T-cell (primary cell): ENCODE results near the gene TTC7B. TPM values are rescaled to one million over a fixed set of nuclear protein-coding genes. Genes with fewer than 3 reads are reported as not detected.

ENCODE experiments used
- ATAC-seq, 4 experiments: fragments of 200-7000 bp in 3 of 4; fragments of 150-1000 bp in 1 of 4; cut with Tn5 transposase; replicated peaks in 1 of 4; 1 replicate in 3 of 4; 2 replicates in 1 of 4; pipeline ENCODE4 v1.10.0; 2021; ENCODE audit warnings: moderate library complexity in 3 of 4, mild to moderate bottlenecking in 2 of 4, moderate number of reproducible peaks in 1 of 4
- CTCF ChIA-PET, 2 donors: fragments of 300-600 bp; sonication (Branson Sonifier 250); formaldehyde crosslinking; loops; one replicate each; lab custom pipeline; 2022; ENCODE audit warnings: antibody characterized with exemption in 2 of 2; lab: Charles Lee
- POLR2A ChIA-PET, 2 donors: fragments of 300-600 bp; sonication (Branson Sonifier 250); formaldehyde crosslinking; loops; one replicate each; lab custom pipeline; 2022; ENCODE audit warnings: antibody characterized with exemption in 2 of 2; lab: Charles Lee
- DNase-seq, 35 experiments: peaks; one replicate each; pipeline versions ENCODE4 v3.0.0 to v3.0.0-alpha.2; 2013 to 2023
- H3K27ac ChIP-seq: one replicate; pipeline ENCODE4 v1.5.1; 2013; ENCODE audit warnings: low read length
- H3K27me3 ChIP-seq, 2 experiments: replicated peaks in 1 of 2; 1 replicate in 1 of 2; 2 replicates in 1 of 2; pipeline versions ENCODE4 v1.6.1 to v1.7.0; 2013; ENCODE audit warnings: low read length in 1 of 2, mixed read lengths in 1 of 2; ENCODE audit not compliant: control insufficient read depth in 2 of 2, insufficient read depth in 2 of 2; ENCODE audit errors: extremely low read depth in 1 of 2
- H3K36me3 ChIP-seq, 2 donors: 1 replicate in 1 of 2; 2 replicates in 1 of 2; pipeline versions ENCODE4 v1.6.1 to v1.7.0; 2013; ENCODE audit warnings: low read length in 1 of 2; ENCODE audit not compliant: control insufficient read depth in 2 of 2, insufficient read depth in 1 of 2; ENCODE audit errors: extremely low read depth in 1 of 2
- H3K4me1 ChIP-seq, 2 experiments: 1 replicate in 1 of 2; 2 replicates in 1 of 2; pipeline versions ENCODE4 v1.6.1 to v1.7.0; 2013; ENCODE audit warnings: low read length in 2 of 2, mixed read lengths in 1 of 2; ENCODE audit not compliant: insufficient read depth in 2 of 2, control insufficient read depth in 1 of 2; ENCODE audit errors: extremely low read depth in 1 of 2
- H3K4me3 ChIP-seq, 2 donors: 1 replicate in 1 of 2; 2 replicates in 1 of 2; pipeline versions ENCODE4 v1.5.1 to v1.7.0; 2013; ENCODE audit warnings: mild to moderate bottlenecking in 2 of 2, low read length in 1 of 2, moderate library complexity in 1 of 2; ENCODE audit not compliant: control insufficient read depth in 1 of 2; ENCODE audit errors: extremely low read depth in 1 of 2
- H3K9me3 ChIP-seq: 2 replicates; pipeline ENCODE4 v1.7.0; 2013
- H3K27ac Mint-ChIP-seq, 2 donors: one replicate each; pipeline ENCODE4 v1.8.0; 2020 to 2021; ENCODE audit warnings: mild to moderate bottlenecking in 2 of 2, mixed read lengths in 2 of 2
- H3K27me3 Mint-ChIP-seq, 2 donors: one replicate each; pipeline ENCODE4 v1.8.0; 2021 to 2022; ENCODE audit warnings: mixed read lengths in 2 of 2
- H3K36me3 Mint-ChIP-seq: one replicate; pipeline ENCODE4 v1.8.0; 2021; ENCODE audit warnings: mixed read lengths
- H3K4me1 Mint-ChIP-seq, 3 donors: one replicate each; pipeline ENCODE4 v1.8.0; 2020 to 2022; ENCODE audit warnings: mixed read lengths in 3 of 3, mild to moderate bottlenecking in 1 of 3
- H3K4me3 Mint-ChIP-seq, 3 donors: one replicate each; pipeline ENCODE4 v1.8.0; 2020 to 2022; ENCODE audit warnings: mild to moderate bottlenecking in 3 of 3, mixed read lengths in 3 of 3, moderate library complexity in 3 of 3
- H3K9me3 Mint-ChIP-seq, 3 donors: one replicate each; pipeline ENCODE4 v1.8.0; 2020 to 2022; ENCODE audit warnings: mixed read lengths in 3 of 3
- WGBS: methylation state at CpG from one replicate; pipeline ENCODE4 v1.1.5; 2013; ENCODE audit warnings: missing lambda C conversion rate; ENCODE audit not compliant: insufficient coverage; 5-methylcytosine and 5-hydroxymethylcytosine counted together
- total RNA-seq, 35 experiments: library from RNA in 6 of 35; stranded (reverse) in 6 of 35; fragments of 120-200 nt in 1 of 35; gene quantifications; one replicate each; pipeline versions ENCODE4 v1.2.1 to v1.2.4 and lab custom pipeline; 2013 to 2026

Gene TTC7B
- total RNA-seq, 5 donors from 2014 or later (not counting 1 experiment from before 2014, with no cell fraction given) = 1.5 to 2.6 (median 1.7) TPM

- Histone ChIP-seq H3K27me3 (no peaks in the 10 kb centered on the region), H3K4me3 (no peak overlapping the region), H3K9me3 (no peaks in the 10 kb centered on the region), H3K27ac (no peak overlapping the region), H3K36me3 (no peaks in the 10 kb centered on the region), H3K4me1 (no peaks in the 10 kb centered on the region)
- H3K27ac Mint-ChIP-seq = no peak overlapping the region
- H3K4me1 Mint-ChIP-seq = no peaks in the 10 kb centered on the region
- H3K9me3 Mint-ChIP-seq = no peaks in the 10 kb centered on the region
- no peaks in the 10 kb centered on the region for H3K36me3 Mint-ChIP-seq
- peaks cover 0 to 5% of the 10 kb centered on the region in 2 donors for H3K27me3 Mint-ChIP-seq
- no peak overlapping the region for H3K4me3 Mint-ChIP-seq
- DNase-seq (no peak), ATAC-seq (no peak)
- POLR2A ChIA-PET = no interaction called here
- 94% methylated on average over 4 of the region's 4 CpGs for WGBS
- CTCF ChIA-PET = no interaction called here
These were observed 100.2 kb downstream of the TTC7B start for GRCh38 chr14:90715993-90716392.

GRCh38 chr14:90715495-90715894 is 100.7 kb downstream of the TTC7B start:
- Mint-ChIP-seq H3K9me3 (no peaks in the 10 kb centered on the region), H3K27ac (no peak overlapping the region), H3K4me3 (no peak overlapping the region), H3K4me1 (no peaks in the 10 kb centered on the region), H3K27me3 (peaks cover 0 to 5% of the 10 kb centered on the region in 2 donors), H3K36me3 (no peaks in the 10 kb centered on the region)
- Histone ChIP-seq H3K27ac (no peak overlapping the region), H3K27me3 (no peaks in the 10 kb centered on the region), H3K4me3 (no peak overlapping the region), H3K9me3 (no peaks in the 10 kb centered on the region), H3K4me1 (no peaks in the 10 kb centered on the region), H3K36me3 (no peaks in the 10 kb centered on the region)
- ATAC-seq (no peak), DNase-seq (no peak)
- CTCF ChIA-PET = no interaction called here
- POLR2A ChIA-PET = no interaction called here
- WGBS = 90% methylated on average over 2 of the region's 2 CpGs

- Histone ChIP-seq H3K4me1 (no peaks in the 10 kb centered on the region), H3K9me3 (no peaks in the 10 kb centered on the region), H3K27me3 (no peaks in the 10 kb centered on the region), H3K27ac (no peak overlapping the region), H3K4me3 (no peak overlapping the region), H3K36me3 (no peaks in the 10 kb centered on the region)
- no peaks in the 10 kb centered on the region for H3K4me1 Mint-ChIP-seq
- DNase-seq (no peak), ATAC-seq (no peak)
- peaks cover 0 to 5% of the 10 kb centered on the region in 2 donors for H3K27me3 Mint-ChIP-seq
- no peaks in the 10 kb centered on the region for H3K9me3 Mint-ChIP-seq
- no peak overlapping the region for H3K27ac Mint-ChIP-seq
- no peak overlapping the region for H3K4me3 Mint-ChIP-seq
- POLR2A ChIA-PET = no interaction called here
- no peaks in the 10 kb centered on the region for H3K36me3 Mint-ChIP-seq
- WGBS = 100% methylated on average over 1 of the region's 1 CpG
- CTCF ChIA-PET = no interaction called here
These were observed 101.4 kb downstream of the TTC7B start for GRCh38 chr14:90714811-90715210.

GRCh38 chr14:90704738-90705392 is 111.4 kb downstream of the TTC7B start:
- Mint-ChIP-seq H3K4me1 (no peaks in the 10 kb centered on the region), H3K4me3 (no peak overlapping the region), H3K9me3 (no peaks in the 10 kb centered on the region), H3K27ac (no peak overlapping the region), H3K27me3 (peaks cover 2 to 4% of the 10 kb centered on the region in 2 donors), H3K36me3 (no peaks in the 10 kb centered on the region)
- DNase-seq = no peak
- H3K27me3 ChIP-seq = no peaks in the 10 kb centered on the region
- POLR2A ChIA-PET = no interaction called here
- H3K4me1 ChIP-seq = no peaks in the 10 kb centered on the region
- no peak for ATAC-seq
- CTCF ChIA-PET = no interaction called here
- no peaks in the 10 kb centered on the region for H3K36me3 ChIP-seq
- 96% methylated on average over 3 of the region's 9 CpGs for WGBS
- H3K9me3 ChIP-seq = no peaks in the 10 kb centered on the region
- no peak overlapping the region for H3K27ac ChIP-seq
- H3K4me3 ChIP-seq = no peak overlapping the region

- Histone ChIP-seq H3K27me3 (no peaks in the 10 kb centered on the region), H3K9me3 (no peaks in the 10 kb centered on the region), H3K4me1 (no peaks in the 10 kb centered on the region), H3K4me3 (no peak overlapping the region), H3K27ac (no peak overlapping the region), H3K36me3 (no peaks in the 10 kb centered on the region)
- Mint-ChIP-seq H3K9me3 (no peaks in the 10 kb centered on the region), H3K27me3 (peaks cover 2 to 4% of the 10 kb centered on the region in 2 donors), H3K4me1 (no peaks in the 10 kb centered on the region), H3K36me3 (no peaks in the 10 kb centered on the region), H3K4me3 (no peak overlapping the region), H3K27ac (no peak overlapping the region)
- CTCF ChIA-PET = no interaction called here
- ATAC-seq = no peak
- POLR2A ChIA-PET = no interaction called here
- WGBS = 88% methylated on average over 8 of the region's 14 CpGs
- no peak for DNase-seq
These were observed 112.1 kb downstream of the TTC7B start for GRCh38 chr14:90703841-90704737.

- no peak overlapping the region for H3K4me3 ChIP-seq
- no peaks in the 10 kb centered on the region for H3K9me3 ChIP-seq
- CTCF ChIA-PET = no interaction called here
- Mint-ChIP-seq H3K9me3 (no peaks in the 10 kb centered on the region), H3K4me1 (peaks cover 0 to 7% (median 7%) of the 10 kb centered on the region in 3 donors), H3K27me3 (peaks cover 1 to 4% of the 10 kb centered on the region in 2 donors), H3K4me3 (no peak overlapping the region), H3K27ac (no peak overlapping the region), H3K36me3 (no peaks in the 10 kb centered on the region)
- POLR2A ChIA-PET = no interaction called here
- peaks cover 0 to 4% of the 10 kb centered on the region in 2 experiments for H3K4me1 ChIP-seq
- H3K36me3 ChIP-seq = no peaks in the 10 kb centered on the region
- no peak for ATAC-seq
- no peaks in the 10 kb centered on the region for H3K27me3 ChIP-seq
- 88% methylated on average over 14 of the region's 16 CpGs for WGBS
- no peak for DNase-seq
- H3K27ac ChIP-seq = no peak overlapping the region
These were observed 115.1 kb downstream of the TTC7B start for GRCh38 chr14:90700933-90701776.
